ENCODE results near the gene MYL6B.
"Not testable (repeated sequence)": the region's sequence is repeated elsewhere in the genome, so short reads cannot be mapped to it uniquely, and the experiment has no call there.

Gene MYL6B

GRCh38 chr12:56186957-56187356 lies 34.6 kb downstream of the MYL6B start:
- no peak for DNase-seq

- no peak for DNase-seq
These were observed 35.9 kb downstream of the MYL6B start for GRCh38 chr12:56188131-56188777.

GRCh38 chr12:56188778-56189098 lies 36.4 kb downstream of the MYL6B start:
- DNase-seq, result no peak

- DNase-seq, result peak; percentile 67
These were observed 36.9 kb downstream of the MYL6B start, which contains the start of gene SMARCC2 for GRCh38 chr12:56189099-56189917. SMARCC2 (minus strand) TSS chr12:56189483; CDS start chr12:56189461, 22 bp downstream.

- peak; percentile 78 for DNase-seq
These were observed 37.7 kb downstream of the MYL6B start for GRCh38 chr12:56189918-56190694.

- no peak for DNase-seq
These were observed 38.3 kb downstream of the MYL6B start for GRCh38 chr12:56190695-56191155.

GRCh38 chr12:56192582-56192981 lies 40.2 kb downstream of the MYL6B start:
- no peak for DNase-seq

- DNase-seq, result peak; percentile 74
These were observed 40.7 kb downstream of the MYL6B start for GRCh38 chr12:56193025-56193578.

- not testable (repeated sequence) for DNase-seq
These were observed 44.6 kb downstream of the MYL6B start for GRCh38 chr12:56196818-56197550.

GRCh38 chr12:56197921-56198635 lies 45.7 kb downstream of the MYL6B start:
- no peak for DNase-seq

GRCh38 chr12:56198836-56199235 lies 46.4 kb downstream of the MYL6B start:
- no peak for DNase-seq

GRCh38 chr12:56202366-56202765 lies 50.0 kb downstream of the MYL6B start:
- DNase-seq, result no peak

- DNase-seq, result no peak
These were observed 50.5 kb downstream of the MYL6B start for GRCh38 chr12:56202838-56203237.

GRCh38 chr12:56204275-56204674 lies 51.9 kb downstream of the MYL6B start:
- no peak for DNase-seq

GRCh38 chr12:56205445-56205844 lies 53.1 kb downstream of the MYL6B start:
- DNase-seq, result no peak

- no peak for DNase-seq
These were observed 54.2 kb downstream of the MYL6B start for GRCh38 chr12:56206452-56207166.

Measured in kidney glomerular epithelial cell (primary cell).